Stomach (tissue), 9 donors: ENCODE measurements around the gene RNF175. TPM values are rescaled to one million over a fixed set of nuclear protein-coding genes. Genes with fewer than 3 reads are reported as not detected.

Source experiments
- DNase-seq, 2 donors: peaks; one replicate each; pipeline versions ENCODE4 v3.0.0 to v3.0.0-alpha.2; 2013 to 2019
- H3K27ac ChIP-seq, 5 donors: fragments of 200-600 bp in 4 of 5; sonication (generic) in 4 of 5; one replicate each; pipeline ENCODE4 v1.5.1; 2013 to 2019; ENCODE audit warnings: mild to moderate bottlenecking in 1 of 5, moderate library complexity in 1 of 5
- H3K27me3 ChIP-seq, 3 donors: fragments of 200-600 bp; sonication (generic); one replicate each; pipeline ENCODE4 v1.5.1; 2017 to 2019; ENCODE audit warnings: mixed run types in 1 of 3
- H3K36me3 ChIP-seq, 4 donors: fragments of 200-600 bp; sonication (generic); 1 replicate in 3 of 4; 2 replicates in 1 of 4; pipeline ENCODE4 v1.5.1; 2016 to 2019
- H3K4me1 ChIP-seq, 4 donors: fragments of 200-600 bp; sonication (generic); one replicate each; pipeline ENCODE4 v1.5.1; 2016 to 2019
- H3K4me3 ChIP-seq, 4 donors: fragments of 200-600 bp; sonication (generic) in 3 of 4; one replicate each; pipeline ENCODE4 v1.5.1; 2016 to 2019; ENCODE audit warnings: mild to moderate bottlenecking in 1 of 4
- H3K9me3 ChIP-seq, 4 donors: fragments of 200-600 bp; sonication (generic); one replicate each; pipeline ENCODE4 v1.5.1; 2016 to 2019
- CTCF ChIP-seq, 7 experiments: fragments of 450-650 bp in 4 of 7; fragments of 200-600 bp in 3 of 7; sonication (generic) in 3 of 7; IDR thresholded peaks; one replicate each; pipeline ENCODE4 v1.5.1; 2016 to 2019; ENCODE audit warnings: antibody characterized with exemption in 7 of 7, control low read depth in 2 of 7, mild to moderate bottlenecking in 1 of 7
- EP300 ChIP-seq: sonication (generic); formaldehyde crosslinking; IDR thresholded peaks from one replicate; pipeline ENCODE4 v1.6.1; 2017; ENCODE audit warnings: antibody characterized with exemption
- POLR2A ChIP-seq, 4 donors: fragments of 450-650 bp; IDR thresholded peaks; one replicate each; pipeline ENCODE4 v1.6.1; 2016; ENCODE audit warnings: antibody characterized with exemption in 4 of 4, control low read depth in 2 of 4, mild to moderate bottlenecking in 1 of 4, moderate library complexity in 1 of 4
- POLR2AphosphoS5 ChIP-seq, 3 donors: sonication (generic); formaldehyde crosslinking; IDR thresholded peaks; one replicate each; pipeline ENCODE4 v1.6.1; 2016; ENCODE audit warnings: antibody characterized with exemption in 3 of 3
- WGBS, 5 donors: extraction: QIAGEN DNeasy Blood & Tissue Kit in 3 of 5; methylation state at CpG; one replicate each; pipeline versions ENCODE4 v1.1.5 to v1.1.7; 2013 to 2018; 5-methylcytosine and 5-hydroxymethylcytosine counted together
- intact Hi-C: fragments of 100-400 bp; cut with DNase I; formaldehyde crosslinking; loops from one replicate; pipeline ENCODE4 v1.15.1; 2023; ENCODE audit warnings: low total_unique reads
- polyA plus RNA-seq, 3 donors: library from polyadenylated mRNA; stranded (reverse); fragments of 200-250 nt; gene quantifications; one replicate each; pipeline ENCODE4 v1.2.3, GENCODE V29; 2013
- total RNA-seq, 5 donors: library from RNA; depleted of rRNA; stranded (reverse); fragments of >200 nt; gene quantifications; one replicate each; pipeline versions ENCODE4 v1.1.0 to v1.2.3, GENCODE V29; 2014 to 2016
- donor health status: healthy with polysubstance abuse.
- donor health status: Bipolar disorder and iron deficiency.
- donor health status: healthy.

The RNF175 gene
- total and polyA plus RNA-seq, 8 donors: 1.3 TPM; not detected in 7

GRCh38 chr4:153789741-153790499 is 30.1 kb upstream of the RNF175 start:
- Histone ChIP-seq H3K4me1 (peaks cover 28 to 50% (median 41%) of the 10 kb centered on the region in 4 donors), H3K9me3 (no peaks in the 10 kb centered on the region), H3K4me3 (peak overlapping the region in 1 of 4 donors; percentile 44), H3K27me3 (peaks cover 23 to 93% (median 75%) of the 10 kb centered on the region in 3 donors), H3K36me3 (no peaks in the 10 kb centered on the region), H3K27ac (no peak overlapping the region)
- intact Hi-C loops: no loop called here
- DNase-seq: peak in 1 of 2 donors; percentile 33
- WGBS, 5 donors: 33 to 42% (median 35%) methylated on average over 21 to 28 of the region's 28 CpGs
- no peak for TF ChIP-seq CTCF (IDR thresholded peaks at IDR 0.05)
- no peak for TF ChIP-seq POLR2A (IDR thresholded peaks at IDR 0.05)
- no peak for TF ChIP-seq POLR2AphosphoS5 (IDR thresholded peaks at IDR 0.05)
- no peak for TF ChIP-seq EP300

GRCh38 chr4:153788413-153789276 is 28.8 kb upstream of the RNF175 start, which contains the start of gene SFRP2:
Gene SFRP2 (minus strand): TSS chr4:153789083. CDS start chr4:153788835, 248 bp downstream.
- 1 to 6% (median 4%) methylated on average over 54 to 72 of the region's 72 CpGs for WGBS, 5 donors
- Histone ChIP-seq H3K4me1 (peaks cover 28 to 50% (median 41%) of the 10 kb centered on the region in 4 donors), H3K27me3 (peaks cover 23 to 88% (median 70%) of the 10 kb centered on the region in 3 donors), H3K36me3 (no peaks in the 10 kb centered on the region), H3K9me3 (no peaks in the 10 kb centered on the region), H3K27ac (peak within 1 kb of the TSS in 1 of 5 donors; percentile 59), H3K4me3 (peak within 1 kb of the TSS; percentile 35 to 44 (median 36))
- TF ChIP-seq CTCF (IDR thresholded peaks at IDR 0.05) (no peak), POLR2A (IDR thresholded peaks at IDR 0.05) (no peak), POLR2AphosphoS5 (IDR thresholded peaks at IDR 0.05) (no peak), EP300 (no peak)
- DNase-seq: peak in 1 of 2 donors; percentile 72
- intact Hi-C loops: no loop called here

- Histone ChIP-seq H3K27me3 (peaks cover 23 to 83% (median 69%) of the 10 kb centered on the region in 3 donors), H3K4me1 (peaks cover 28 to 48% (median 41%) of the 10 kb centered on the region in 4 donors), H3K36me3 (no peaks in the 10 kb centered on the region), H3K27ac (peak overlapping the region in 1 of 5 donors; percentile 59), H3K4me3 (peak overlapping the region; percentile 35 to 44 (median 36)), H3K9me3 (no peaks in the 10 kb centered on the region)
- 8 to 15% (median 11%) methylated on average over 13 to 15 of the region's 15 CpGs for WGBS, 5 donors
- no peak for TF ChIP-seq POLR2A (IDR thresholded peaks at IDR 0.05)
- TF ChIP-seq EP300: no peak
- no peak for TF ChIP-seq POLR2AphosphoS5 (IDR thresholded peaks at IDR 0.05)
- TF ChIP-seq CTCF (IDR thresholded peaks at IDR 0.05): no peak
- intact Hi-C loops: no loop called here
- DNase-seq: no peak
Measured at GRCh38 chr4:153788051-153788412, 28.2 kb upstream of the RNF175 start.

GRCh38 chr4:153787575-153787974 is 27.8 kb upstream of the RNF175 start:
- Histone ChIP-seq H3K36me3 (no peaks in the 10 kb centered on the region), H3K4me1 (peaks cover 24 to 44% (median 38%) of the 10 kb centered on the region in 4 donors), H3K27me3 (peaks cover 23 to 78% (median 64%) of the 10 kb centered on the region in 3 donors), H3K4me3 (peak overlapping the region in 1 of 4 donors; percentile 36), H3K27ac (no peak overlapping the region), H3K9me3 (no peaks in the 10 kb centered on the region)
- DNase-seq: no peak
- 27 to 46% (median 31%) methylated on average over 5 of the region's 5 CpGs for WGBS, 5 donors
- intact Hi-C loops: no loop called here
- TF ChIP-seq CTCF (IDR thresholded peaks at IDR 0.05) (no peak), POLR2A (IDR thresholded peaks at IDR 0.05) (no peak), EP300 (no peak), POLR2AphosphoS5 (IDR thresholded peaks at IDR 0.05) (no peak)
